MM.1S (cell line): ENCODE measurements around the gene FBN2.

Experiments
- EZH2 ChIP-seq: fragments of 300-600 bp; sonication (generic); optimal IDR thresholded peaks from 2 replicates; pipeline ENCODE3; 2017; ENCODE audit warnings: low read depth, mild to moderate bottlenecking, antibody characterized with exemption, low read length, mixed read lengths
- EZH2phosphoT487 ChIP-seq: fragments of 300-600 bp; sonication (generic); IDR thresholded peaks from 2 replicates; pipeline ENCODE4 v1.6.1; 2018; ENCODE audit warnings: antibody characterized with exemption, low read length
- TF ChIP-seq, protein P1 (sequence below): fragments of 300-600 bp; sonication (generic); IDR thresholded peaks from 2 replicates; pipeline ENCODE4 v1.5.1; 2016; ENCODE audit warnings: antibody characterized with exemption, low read length, mixed read lengths

DNA sequence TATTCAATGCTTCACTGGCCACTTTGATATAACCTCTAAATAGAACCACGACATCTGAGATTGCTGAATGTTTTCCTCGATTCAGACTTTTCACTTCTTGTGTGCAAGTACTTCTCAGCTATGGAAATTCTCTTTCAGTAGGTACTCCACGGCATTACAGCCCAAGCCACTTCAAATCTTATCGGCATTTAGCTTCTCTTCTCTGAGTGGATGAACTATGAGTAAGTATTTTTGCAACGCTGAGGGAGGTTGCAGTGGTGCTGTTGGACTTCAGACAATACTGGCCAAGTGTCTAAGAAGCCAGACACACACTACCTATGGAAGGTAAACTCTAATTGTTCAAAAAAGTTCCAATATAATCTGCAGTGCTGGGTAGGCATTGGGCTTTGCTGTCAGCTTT lies 60.1 kb downstream of the FBN2 start:
- TF ChIP-seq EZH2: no peak
- TF ChIP-seq, protein P1, sequence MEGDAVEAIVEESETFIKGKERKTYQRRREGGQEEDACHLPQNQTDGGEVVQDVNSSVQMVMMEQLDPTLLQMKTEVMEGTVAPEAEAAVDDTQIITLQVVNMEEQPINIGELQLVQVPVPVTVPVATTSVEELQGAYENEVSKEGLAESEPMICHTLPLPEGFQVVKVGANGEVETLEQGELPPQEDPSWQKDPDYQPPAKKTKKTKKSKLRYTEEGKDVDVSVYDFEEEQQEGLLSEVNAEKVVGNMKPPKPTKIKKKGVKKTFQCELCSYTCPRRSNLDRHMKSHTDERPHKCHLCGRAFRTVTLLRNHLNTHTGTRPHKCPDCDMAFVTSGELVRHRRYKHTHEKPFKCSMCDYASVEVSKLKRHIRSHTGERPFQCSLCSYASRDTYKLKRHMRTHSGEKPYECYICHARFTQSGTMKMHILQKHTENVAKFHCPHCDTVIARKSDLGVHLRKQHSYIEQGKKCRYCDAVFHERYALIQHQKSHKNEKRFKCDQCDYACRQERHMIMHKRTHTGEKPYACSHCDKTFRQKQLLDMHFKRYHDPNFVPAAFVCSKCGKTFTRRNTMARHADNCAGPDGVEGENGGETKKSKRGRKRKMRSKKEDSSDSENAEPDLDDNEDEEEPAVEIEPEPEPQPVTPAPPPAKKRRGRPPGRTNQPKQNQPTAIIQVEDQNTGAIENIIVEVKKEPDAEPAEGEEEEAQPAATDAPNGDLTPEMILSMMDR: no peak
- no peak for TF ChIP-seq EZH2phosphoT487
